Measurements from ENCODE around the gene SHMT2. TPM values are rescaled to one million over a fixed set of nuclear protein-coding genes. Genes with fewer than 3 reads are reported as not detected.

The SHMT2 gene
- total RNA-seq, 2 donors from 2014 or later, result 53.2 to 53.7 TPM

DNA sequence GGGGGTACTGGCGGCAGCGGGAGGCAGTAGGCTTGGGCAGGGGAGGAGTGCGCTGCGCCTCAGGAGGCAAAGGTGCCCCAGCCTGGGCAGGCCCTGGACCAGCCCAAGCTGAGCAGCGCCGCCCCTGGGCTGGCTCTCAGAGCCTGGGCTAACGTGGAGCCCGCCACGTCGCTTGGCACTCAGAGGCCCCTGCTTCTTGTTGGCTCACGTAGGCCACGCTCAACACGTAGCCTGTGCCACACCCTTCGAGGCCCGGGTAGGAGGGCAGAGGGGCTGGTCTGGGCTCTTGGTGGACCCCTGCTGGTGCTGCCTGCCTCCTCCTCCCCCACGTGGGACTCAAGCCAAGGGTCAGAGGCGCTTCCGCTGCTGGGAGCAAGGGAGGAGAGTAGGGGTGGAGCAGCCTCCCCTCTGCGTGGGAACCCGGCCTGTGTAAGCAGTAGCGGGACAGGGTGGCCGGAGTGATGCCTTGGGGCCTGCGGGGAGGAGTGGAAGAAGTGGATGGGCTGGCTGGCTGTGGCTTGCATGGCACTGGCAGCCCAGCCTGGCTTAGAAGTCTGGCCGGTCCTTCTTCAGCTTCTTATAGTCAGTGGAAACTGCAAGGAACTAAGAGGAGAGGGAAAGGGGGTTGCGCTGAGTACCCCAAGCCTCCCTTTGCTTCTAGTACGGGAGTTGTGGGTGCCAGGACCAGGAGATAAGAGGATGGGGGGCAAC, 5.7 kb downstream of the SHMT2 start:
- DNase-seq (ENCODE audit: low spot score), result peak; percentile 93
- intact Hi-C loops (cut with DNase I), result no loop called here

DNA sequence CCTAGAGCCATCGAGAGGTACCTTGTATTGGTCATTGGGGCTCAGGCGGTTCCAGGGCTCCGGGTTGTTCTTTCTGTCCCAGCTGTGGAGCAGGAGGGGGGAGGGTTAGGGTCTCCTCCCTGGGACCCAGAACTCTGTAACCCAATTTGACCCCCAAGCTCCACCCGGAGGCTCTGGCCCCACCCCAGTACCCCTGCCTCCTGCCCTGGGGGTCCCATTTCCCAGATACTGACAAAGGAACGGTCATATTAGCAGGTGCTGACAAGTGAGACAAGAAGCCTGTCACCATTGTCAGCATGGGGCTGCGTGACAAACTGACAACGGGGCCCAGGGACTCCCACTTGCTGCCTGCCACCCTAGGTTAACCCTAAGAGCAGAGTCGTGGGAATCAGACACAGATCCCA, 6.2 kb downstream of the SHMT2 start:
- intact Hi-C loops (cut with DNase I), result no loop called here
- DNase-seq (ENCODE audit: low spot score), result no peak

DNA sequence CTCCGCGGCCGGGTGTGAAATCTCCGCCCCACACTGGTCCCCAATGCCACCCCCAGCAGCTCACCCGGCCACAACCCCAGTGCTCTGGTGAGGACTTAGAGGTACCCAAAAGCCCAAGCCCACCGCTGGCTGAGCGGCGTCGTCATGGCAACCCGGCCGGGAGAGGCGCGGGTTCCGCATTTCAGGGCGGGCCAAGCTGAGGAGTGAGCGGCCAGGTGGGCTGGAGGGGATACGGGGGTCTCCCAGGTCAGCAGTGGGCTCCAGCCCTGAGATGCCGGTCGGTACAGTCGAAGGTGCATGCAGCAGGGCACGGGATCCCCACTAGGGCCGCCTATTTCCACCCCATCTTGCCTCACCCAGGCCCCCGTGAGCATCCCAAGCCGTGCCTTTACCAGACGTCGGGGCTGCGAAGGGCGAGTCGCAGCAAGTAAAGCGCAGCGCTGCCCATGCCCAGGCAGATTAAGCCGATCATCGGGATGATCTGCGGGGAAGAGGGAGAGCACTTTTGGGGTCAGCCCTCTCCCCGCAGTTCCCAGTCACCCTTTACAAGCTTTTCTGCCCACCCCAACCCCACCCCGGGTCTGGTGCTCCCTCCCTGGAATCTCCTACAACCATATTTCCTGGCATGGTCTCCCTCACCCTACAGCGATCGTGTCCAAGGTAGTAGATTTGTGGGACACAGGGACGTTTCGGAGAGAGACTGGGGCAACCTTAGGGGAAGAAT, 6.9 kb downstream of the SHMT2 start:
- intact Hi-C loops (cut with DNase I), result no loop called here
- no peak for DNase-seq (ENCODE audit: low spot score)

DNA sequence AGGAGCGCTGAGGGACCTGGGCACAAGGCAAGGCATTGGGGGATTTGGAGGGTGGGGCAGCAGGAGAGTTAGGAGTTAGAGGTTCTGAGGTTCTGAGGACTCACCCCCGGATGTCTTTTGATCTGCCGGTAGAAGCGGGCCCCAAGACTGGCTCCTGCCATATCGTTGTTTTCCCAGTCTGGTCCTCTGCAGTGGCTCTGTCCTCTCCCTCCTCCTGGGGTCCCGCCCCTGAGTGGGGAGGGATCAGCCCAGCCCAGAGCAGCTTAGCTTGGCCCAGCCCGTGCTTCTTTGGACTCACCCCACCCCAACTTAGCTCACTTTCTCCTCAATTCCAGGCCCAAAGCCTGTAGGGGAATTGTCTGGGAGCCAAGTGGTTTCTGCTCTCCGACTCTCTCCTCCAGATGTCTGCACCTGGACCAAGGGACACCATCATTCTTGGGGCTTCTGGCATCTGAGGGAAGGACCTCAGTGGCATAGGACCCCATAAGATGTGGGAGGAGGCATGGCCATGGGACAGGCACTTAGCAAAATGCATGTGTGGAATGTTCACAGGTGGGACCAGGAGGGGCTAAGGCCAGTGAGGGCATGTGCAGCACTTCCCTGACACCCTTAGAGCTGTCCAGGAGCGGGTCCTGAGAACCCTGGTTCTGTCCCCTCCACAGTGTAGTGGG, 7.5 kb downstream of the SHMT2 start:
- no peak for DNase-seq (ENCODE audit: low spot score)
- intact Hi-C loops (cut with DNase I), result no loop called here

DNA sequence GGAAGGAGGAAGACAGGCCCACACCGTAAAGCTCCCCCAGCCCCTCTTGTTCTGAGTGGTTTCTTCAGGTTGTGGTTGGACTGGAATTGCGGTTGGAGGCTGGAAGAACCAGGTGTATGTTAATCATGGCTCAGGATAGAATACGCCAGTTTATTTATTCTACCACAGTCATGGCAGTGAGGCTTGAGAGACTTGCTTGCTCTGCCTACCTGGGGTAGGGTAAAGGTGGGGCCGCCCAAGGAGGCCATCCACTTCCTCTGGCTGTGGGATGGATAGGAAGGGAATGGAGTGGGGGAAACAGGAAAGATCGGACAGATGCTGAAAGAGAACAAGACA, 8.1 kb downstream of the SHMT2 start:
- intact Hi-C loops (cut with DNase I), result no loop called here

DNA sequence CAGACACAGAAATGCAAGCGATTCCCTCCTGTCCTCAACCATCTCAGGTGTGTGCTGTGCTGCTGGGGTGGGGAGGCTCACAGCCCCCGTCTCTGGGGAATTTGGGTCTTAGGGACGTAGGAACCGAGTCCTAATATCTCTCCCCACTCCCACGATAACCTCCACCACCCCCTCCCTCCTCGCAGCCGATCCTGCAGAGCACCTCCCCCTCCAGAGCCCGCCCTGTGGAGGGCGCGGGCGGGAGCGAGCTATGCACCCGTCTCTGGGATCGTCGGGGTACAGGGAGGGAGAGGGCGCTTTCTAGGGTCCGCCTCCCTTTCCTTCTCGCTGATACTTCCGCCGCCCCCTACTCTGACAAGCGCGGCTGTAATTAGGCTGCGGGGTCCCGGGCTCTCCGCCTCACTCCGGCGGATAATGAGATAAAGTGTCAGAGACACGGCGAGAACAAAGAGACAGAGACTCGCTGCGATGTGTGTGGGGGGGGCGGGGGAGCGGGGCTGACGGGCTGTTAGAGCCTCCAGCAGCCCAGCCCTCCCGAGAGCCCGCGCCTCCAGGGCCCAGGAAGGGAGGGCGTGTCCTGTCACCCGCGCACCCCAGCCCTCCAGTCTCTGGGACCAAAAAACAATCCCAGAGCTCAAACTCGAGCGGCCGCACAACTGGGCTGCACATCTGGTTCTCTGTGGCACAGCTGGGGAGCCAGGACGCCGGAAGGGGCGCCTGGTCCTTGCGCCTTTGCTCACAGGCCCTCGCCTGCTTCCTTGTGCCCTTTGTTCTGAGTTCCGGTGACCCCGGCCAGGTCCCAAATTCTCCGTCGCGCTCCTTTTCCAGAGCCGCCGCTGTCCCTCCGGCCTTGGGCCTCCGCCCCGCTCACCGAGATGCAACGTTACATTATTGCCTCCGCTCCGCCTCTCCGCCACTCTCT, 8.7 kb downstream of the SHMT2 start:
- DNase-seq (ENCODE audit: low spot score), result no peak
- intact Hi-C loops (cut with DNase I), result loop anchor here in 1 of 2 donors (2.0 kb wide), 1 partner anchor 25 kb away; no protein-coding TSS in a partner anchor

More for the DNA sequence above, 8.1 kb downstream of the SHMT2 start:
- DNase-seq (ENCODE audit: low spot score), result no peak

DNA sequence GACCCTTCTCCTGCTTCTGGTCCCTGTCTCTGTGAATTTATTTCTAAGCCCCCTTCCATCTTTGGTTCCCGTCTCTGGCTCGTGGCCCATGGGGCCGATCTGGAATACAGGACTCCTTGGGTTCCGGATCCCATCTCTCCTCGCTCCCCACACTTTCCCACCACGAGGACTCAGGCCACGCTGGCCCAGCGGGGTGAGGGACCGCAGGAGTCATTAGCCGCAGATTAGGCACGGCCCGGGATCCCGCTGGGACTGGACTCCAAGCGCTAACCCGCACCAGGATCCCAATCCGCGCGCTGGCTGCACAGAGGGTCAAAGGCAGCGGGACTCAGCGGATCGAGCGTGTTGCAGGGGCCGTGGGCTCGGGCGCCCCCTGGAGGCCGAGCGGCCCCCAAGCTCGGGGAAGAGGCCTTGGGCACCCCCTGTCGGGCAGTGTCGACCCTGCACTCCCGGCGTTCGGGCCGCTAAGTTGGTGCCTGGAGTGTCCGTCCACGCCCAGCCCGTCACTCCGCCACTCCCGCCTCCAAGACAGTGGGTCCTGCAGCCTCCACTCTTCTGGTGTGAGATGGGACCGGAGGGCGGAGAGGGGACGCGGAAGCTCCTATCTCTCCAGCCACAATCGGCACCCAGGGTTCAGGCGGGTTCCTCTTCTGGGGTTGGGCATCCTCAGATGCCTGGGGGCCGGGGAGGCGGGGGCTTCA, 9.5 kb downstream of the SHMT2 start:
- intact Hi-C loops (cut with DNase I), result loop anchor here in 1 of 2 donors (2.0 kb wide), 1 partner anchor 26 kb away; no protein-coding TSS in a partner anchor
- DNase-seq (ENCODE audit: low spot score), result peak; percentile 97

DNA sequence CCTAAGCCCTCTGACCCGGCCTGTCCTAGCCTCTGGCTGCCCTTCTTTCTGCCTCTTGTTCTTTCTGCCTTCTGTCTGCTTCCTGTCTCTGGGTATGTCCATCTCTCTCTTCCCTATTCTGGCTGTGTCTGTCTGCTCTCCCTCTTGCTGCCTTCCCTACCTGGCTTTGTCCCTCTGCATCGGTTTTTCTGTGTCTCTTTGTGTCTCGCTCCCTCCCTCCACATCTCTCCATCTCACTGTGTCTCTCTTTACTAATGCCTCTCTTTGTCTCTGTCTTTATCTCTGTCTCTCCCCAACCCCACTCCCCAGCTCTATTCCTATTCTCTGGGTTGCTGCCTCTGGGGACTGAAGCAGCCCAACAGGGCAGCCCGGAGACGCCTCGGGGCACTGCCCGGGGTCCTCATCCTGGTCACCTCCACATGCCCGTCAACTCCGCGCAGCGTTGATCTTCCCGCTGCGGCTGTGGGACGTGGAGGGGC, 10.1 kb downstream of the SHMT2 start:
- intact Hi-C loops (cut with DNase I), result loop anchor here in 1 of 2 donors (2.0 kb wide), 1 partner anchor 27 kb away; no protein-coding TSS in a partner anchor
- no peak for DNase-seq (ENCODE audit: low spot score)

DNA sequence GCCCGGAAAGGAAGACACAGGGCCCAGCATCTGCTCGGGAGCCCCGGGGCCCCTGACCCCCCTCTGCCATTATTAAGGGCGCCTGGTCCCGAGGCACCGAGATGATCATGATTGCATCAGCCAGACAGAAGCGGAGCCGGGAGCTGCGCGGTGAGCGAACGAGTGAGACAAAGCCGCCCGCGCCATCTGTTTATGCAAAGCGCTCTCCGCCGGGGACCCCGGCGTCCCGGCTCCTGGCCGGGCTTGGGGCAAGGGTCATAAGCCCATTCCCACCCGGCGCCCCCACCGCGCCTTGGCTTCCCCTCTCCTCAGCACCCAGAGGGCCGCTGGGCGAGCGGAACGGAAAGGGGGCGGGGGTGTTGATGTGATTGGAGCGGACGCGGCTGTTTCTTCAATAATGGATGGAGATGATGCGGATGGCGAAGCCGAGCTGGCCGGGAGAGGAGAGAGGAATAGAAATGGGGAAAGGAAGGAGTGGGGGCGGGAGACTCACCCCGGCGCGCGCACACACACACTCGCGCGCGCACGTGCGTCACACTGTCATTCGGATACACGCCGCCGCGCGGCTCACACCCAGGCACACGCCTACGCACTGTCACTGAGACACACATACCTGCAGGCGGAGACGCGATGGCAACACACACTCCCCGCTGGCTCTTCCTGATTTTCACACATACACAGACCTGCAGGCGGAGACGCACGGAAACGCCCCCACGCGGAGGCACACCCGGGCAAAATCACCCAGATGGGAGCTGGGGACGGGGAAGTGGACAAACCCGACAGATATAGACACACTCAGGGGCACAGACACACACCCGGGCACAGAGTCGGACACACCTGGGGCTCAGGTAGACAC, 10.8 kb downstream of the SHMT2 start:
- peak; percentile 84 for DNase-seq (ENCODE audit: low spot score)
- intact Hi-C loops (cut with DNase I), result no loop called here

DNA sequence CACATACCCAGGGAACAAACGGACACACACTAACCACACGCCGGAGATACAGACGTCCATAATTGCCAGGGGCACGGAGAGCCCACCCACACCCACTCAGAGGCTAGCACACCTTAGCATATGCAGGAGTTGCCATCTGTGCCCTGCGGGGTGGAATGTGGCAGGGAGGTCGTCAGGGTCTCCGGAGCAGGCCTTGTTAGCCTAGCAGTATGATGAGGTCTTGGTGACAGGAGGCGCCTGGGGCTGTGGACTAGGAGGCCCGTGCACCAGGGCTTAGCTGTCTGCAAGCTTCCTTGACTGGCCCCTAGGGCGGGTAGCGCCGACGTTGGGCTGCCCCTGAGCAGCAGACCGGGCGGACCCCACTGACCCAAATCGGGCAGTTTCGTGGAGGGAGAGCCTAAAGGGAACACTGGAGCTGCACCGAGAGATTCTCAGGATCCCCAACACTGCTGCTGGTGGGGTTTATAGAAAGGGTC, 11.5 kb downstream of the SHMT2 start:
- intact Hi-C loops (cut with DNase I), result no loop called here
- no peak for DNase-seq (ENCODE audit: low spot score)

DNA sequence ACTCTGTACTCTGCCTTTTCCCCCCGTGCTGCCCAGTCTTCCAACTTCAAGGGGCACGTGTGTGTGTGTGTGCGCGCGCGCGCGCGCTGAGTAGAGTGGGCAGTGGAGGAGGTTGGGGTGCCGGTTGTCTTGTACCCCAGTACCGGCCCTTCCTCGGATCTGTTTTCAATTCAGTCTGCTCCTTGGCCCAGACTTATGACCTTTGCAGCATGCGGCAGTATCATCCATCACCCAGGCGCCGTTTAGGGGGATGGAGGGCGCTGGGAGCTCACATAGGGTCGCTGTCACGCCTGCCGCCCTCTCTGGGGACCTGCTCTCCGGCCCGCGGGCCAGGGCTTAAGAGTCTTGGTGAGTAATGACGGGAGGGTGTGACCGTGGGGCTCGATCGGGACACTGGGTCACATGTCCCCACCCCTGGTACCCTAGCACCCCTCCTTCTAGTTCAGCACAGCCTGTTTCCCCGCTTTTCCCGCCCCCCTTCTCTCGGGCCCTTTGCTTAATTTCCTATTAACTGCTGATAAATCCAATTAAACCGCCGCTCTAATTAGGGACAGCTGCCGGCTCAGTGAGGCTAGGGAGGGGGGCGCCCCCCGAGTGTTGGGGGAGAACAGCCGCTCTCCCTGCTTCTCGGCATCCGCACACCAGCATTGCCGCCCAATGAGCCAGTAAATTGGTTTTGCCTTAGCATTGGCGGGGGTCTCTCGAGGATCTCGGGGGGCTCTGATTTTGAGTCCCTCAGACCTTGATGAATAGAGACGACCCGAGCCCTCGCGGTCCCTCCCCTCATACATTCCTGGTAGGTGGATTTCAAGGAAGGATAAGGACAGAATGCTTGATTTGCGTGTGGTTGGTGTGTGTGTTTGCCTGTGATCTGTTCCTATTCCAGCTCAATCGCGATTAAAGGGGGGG, 12.1 kb downstream of the SHMT2 start:
- intact Hi-C loops (cut with DNase I), result no loop called here

DNA sequence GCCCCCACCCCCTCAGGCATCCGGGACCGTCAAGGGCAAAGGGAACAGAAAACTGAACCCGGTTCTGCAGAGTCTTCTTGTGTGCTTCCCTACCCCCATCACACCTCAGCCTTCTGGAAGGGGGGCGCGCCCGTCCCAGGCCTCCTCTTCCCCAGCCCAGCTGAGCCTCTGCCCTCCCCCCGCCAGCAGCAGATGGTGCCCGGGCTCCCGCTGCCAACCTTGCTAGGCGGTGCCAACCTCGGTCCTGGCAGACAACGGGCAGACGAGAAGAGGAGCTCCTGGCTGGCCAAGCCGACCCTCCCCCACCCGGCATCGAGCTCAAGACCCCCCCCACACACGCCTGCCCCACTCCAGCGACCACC, 12.8 kb downstream of the SHMT2 start:
- DNase-seq (ENCODE audit: low spot score), result peak; percentile 82
- intact Hi-C loops (cut with DNase I), result no loop called here

More for the DNA sequence above, 12.1 kb downstream of the SHMT2 start:
- no peak for DNase-seq (ENCODE audit: low spot score)

DNA sequence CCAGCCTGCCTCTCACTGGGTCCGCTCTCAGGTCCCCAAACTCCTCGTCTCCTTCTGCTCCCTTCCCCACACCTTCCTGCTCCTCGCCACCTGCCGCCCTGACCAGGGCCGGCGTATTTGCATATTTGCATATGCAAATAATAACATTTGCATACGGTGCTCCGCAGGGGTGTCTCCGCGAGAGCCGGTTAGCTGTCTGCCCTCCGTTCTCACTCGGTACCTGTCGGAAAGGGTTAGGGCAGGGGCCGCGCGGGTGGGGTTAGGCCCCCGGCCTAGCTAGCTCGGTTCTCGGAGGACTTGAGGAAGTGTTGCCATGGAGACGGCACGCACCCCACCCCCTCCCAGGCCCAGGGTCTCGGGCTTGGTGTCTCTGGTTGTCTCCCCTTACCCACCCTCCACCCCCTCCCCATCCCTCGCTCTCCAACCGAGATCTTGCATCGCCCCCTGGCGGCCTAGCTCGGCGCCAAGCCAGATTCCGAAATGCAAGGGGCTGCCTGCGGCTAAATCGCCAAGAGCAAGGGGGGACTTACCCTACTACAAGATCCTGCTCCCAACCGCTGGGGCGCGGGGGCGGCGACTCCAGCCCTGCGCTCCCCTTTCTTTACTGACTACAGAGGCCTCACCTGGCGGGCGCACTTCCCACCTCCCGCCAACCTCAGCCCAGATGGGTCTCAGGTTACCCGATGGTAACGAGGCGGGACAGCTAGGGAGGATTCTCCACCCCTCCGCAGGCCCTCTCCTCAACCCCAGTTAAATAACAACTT, 13.4 kb downstream of the SHMT2 start:
- intact Hi-C loops (cut with DNase I), result no loop called here

DNA sequence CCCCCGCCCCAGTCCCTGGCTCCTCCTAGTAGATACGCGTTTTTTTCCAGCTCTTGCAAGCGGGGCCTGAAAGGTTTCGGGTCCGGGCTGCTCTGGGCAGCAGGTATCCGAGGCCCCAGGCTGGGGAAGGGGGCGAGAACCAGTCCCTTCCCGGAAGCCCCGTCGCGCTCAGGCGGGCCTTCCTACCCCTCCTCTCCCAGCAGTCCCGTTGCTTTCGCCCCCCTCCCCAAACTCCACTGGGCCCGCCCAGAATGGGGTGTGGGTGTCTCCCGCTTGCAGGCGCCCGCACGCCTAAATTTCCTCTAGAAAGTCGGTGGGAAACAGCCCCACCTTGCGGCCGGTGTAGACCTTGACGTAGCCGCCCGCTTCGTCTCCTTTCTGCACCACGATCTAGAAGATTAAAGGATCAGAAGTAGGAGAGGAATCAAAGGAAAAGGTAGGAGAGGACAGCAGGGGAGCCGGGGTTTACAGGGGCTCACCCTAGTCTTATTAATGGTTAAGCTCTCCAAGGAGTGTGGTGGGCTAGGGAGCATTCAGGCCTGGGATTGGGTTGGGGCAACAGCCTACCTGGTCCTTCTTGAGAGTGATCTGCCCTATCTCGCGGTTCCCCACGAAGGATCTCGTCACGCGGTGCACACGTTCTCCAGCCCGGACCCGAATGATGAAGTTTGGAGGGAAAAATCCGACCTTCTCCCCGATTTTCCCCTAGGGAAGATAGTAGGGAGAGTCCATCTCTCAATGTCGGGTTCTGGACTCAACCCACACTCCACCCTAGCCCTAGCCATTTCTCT, 14.2 kb downstream of the SHMT2 start:
- peak; percentile 94 for DNase-seq (ENCODE audit: low spot score)
- intact Hi-C loops (cut with DNase I), result no loop called here

More for the DNA sequence above, 13.4 kb downstream of the SHMT2 start:
- peak; percentile 88 for DNase-seq (ENCODE audit: low spot score)

DNA sequence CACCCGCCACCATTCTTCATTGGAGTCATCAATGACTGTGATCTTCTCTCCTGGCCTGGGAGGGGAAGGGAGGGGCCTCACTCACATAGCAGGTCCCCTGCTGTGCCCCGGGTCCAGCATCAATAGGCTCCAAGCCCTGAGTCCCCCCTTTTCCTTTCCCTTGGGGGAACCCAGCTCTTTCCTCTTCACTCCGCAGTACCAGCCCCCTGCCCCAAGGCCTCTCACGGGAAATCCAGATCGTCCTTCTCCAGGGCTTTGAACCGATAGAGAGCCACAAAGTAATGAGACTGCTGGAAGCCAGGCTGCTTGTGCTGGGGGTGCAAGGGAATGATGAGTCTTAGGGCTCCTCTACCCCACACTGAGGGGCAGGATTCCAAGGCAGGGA, 14.8 kb downstream of the SHMT2 start:
- intact Hi-C loops (cut with DNase I), result no loop called here
- DNase-seq (ENCODE audit: low spot score), result peak; percentile 46
